Upper lobe of right lung (tissue), 1 donor: Measurements from ENCODE around the gene ADGRG1. TPM values are rescaled to one million over a fixed set of nuclear protein-coding genes. Genes with fewer than 3 reads are reported as not detected.

Experiments used
- ATAC-seq: fragments of 200-7000 bp; cut with Tn5 transposase; one replicate; pipeline ENCODE4 v1.9.1; 2020; ENCODE audit warnings: mild to moderate bottlenecking, moderate library complexity
- DNase-seq: peaks from one replicate; pipeline ENCODE4 v3.0.0-alpha.2; 2020
- H3K27ac ChIP-seq: fragments of 200-600 bp; one replicate; pipeline ENCODE4 v1.8.0; 2022
- H3K27me3 ChIP-seq: fragments of 200-600 bp; one replicate; pipeline ENCODE4 v1.8.0; 2022; ENCODE audit warnings: mild to moderate bottlenecking
- H3K36me3 ChIP-seq: fragments of 200-600 bp; one replicate; pipeline ENCODE4 v1.8.0; 2022
- H3K4me1 ChIP-seq: fragments of 200-600 bp; one replicate; pipeline ENCODE4 v1.8.0; 2022
- H3K4me3 ChIP-seq: fragments of 200-600 bp; one replicate; pipeline ENCODE4 v1.8.0; 2022; ENCODE audit warnings: mild to moderate bottlenecking
- H3K9me3 ChIP-seq: fragments of 200-600 bp; one replicate; pipeline ENCODE4 v1.8.0; 2022
- CTCF ChIP-seq: fragments of 200-600 bp; IDR thresholded peaks from one replicate; pipeline ENCODE4 v1.8.0; 2022; ENCODE audit warnings: antibody characterized with exemption
- intact Hi-C: fragments of 100-400 bp; cut with DNase I; formaldehyde crosslinking; loops from one replicate; pipeline ENCODE4 v1.11.0; 2022
- total RNA-seq: library from RNA; stranded (reverse); fragmentation: NEBNext Ultra II Directional; extraction: Animal tissue kit (Norgen Biotek cat#: 25700); gene quantifications from one replicate; pipeline ENCODE4 v1.2.1, GENCODE V29; 2021
- donor health status: DM: no; HTN: yes; CAD: no; lungs with severe emphysema.

ADGRG1 gene
- total RNA-seq, 1 donor from 2014 or later: 66.9 TPM

GRCh38 chr16:57698812-57699405, 70.5 kb downstream of the ADGRG1 start:
- ATAC-seq (no peak), DNase-seq (no peak)
- H3K9me3 ChIP-seq: no peaks in the 10 kb centered on the region
- TF ChIP-seq CTCF: no peak
- H3K27ac ChIP-seq: no peak overlapping the region
- no peaks in the 10 kb centered on the region for H3K4me1 ChIP-seq
- intact Hi-C loops: no loop called here
- H3K36me3 ChIP-seq: no peaks in the 10 kb centered on the region
- H3K27me3 ChIP-seq: no peaks in the 10 kb centered on the region
- no peak overlapping the region for H3K4me3 ChIP-seq

GRCh38 chr16:57699481-57699880, 71.1 kb downstream of the ADGRG1 start:
- DNase-seq: no peak
- intact Hi-C loops: no loop called here

GRCh38 chr16:57699899-57700298, 71.5 kb downstream of the ADGRG1 start:
- H3K27ac ChIP-seq: no peak overlapping the region
- H3K36me3 ChIP-seq: no peaks in the 10 kb centered on the region
- TF ChIP-seq CTCF: no peak
- DNase-seq: no peak
- H3K9me3 ChIP-seq: no peaks in the 10 kb centered on the region
- H3K4me3 ChIP-seq: no peak overlapping the region
- intact Hi-C loops: no loop called here
- no peaks in the 10 kb centered on the region for H3K27me3 ChIP-seq
- ATAC-seq: no peak
- no peaks in the 10 kb centered on the region for H3K4me1 ChIP-seq

More at GRCh38 chr16:57699481-57699880, 71.1 kb downstream of the ADGRG1 start:
- no peak for ATAC-seq
- no peaks in the 10 kb centered on the region for H3K27me3 ChIP-seq
- no peaks in the 10 kb centered on the region for H3K9me3 ChIP-seq
- no peak for TF ChIP-seq CTCF
- no peaks in the 10 kb centered on the region for H3K36me3 ChIP-seq
- H3K4me1 ChIP-seq: no peaks in the 10 kb centered on the region
- no peak overlapping the region for H3K4me3 ChIP-seq
- H3K27ac ChIP-seq: no peak overlapping the region

GRCh38 chr16:57700781-57701551, 72.5 kb downstream of the ADGRG1 start:
- no peaks in the 10 kb centered on the region for H3K4me1 ChIP-seq
- no peak overlapping the region for H3K4me3 ChIP-seq
- H3K36me3 ChIP-seq: no peaks in the 10 kb centered on the region
- H3K27ac ChIP-seq: no peak overlapping the region
- DNase-seq (no peak), ATAC-seq (no peak)
- no peaks in the 10 kb centered on the region for H3K9me3 ChIP-seq
- intact Hi-C loops: no loop called here
- H3K27me3 ChIP-seq: no peaks in the 10 kb centered on the region
- no peak for TF ChIP-seq CTCF

GRCh38 chr16:57701759-57702371, 73.4 kb downstream of the ADGRG1 start:
- Histone ChIP-seq H3K36me3 (no peaks in the 10 kb centered on the region), H3K27ac (no peak overlapping the region), H3K9me3 (no peaks in the 10 kb centered on the region), H3K4me1 (no peaks in the 10 kb centered on the region), H3K27me3 (no peaks in the 10 kb centered on the region), H3K4me3 (no peak overlapping the region)
- no peak for TF ChIP-seq CTCF
- intact Hi-C loops: no loop called here
- DNase-seq (no peak), ATAC-seq (no peak)
